Measurements from ENCODE around the gene PLEKHH3. TPM values are rescaled to one million over a fixed set of nuclear protein-coding genes. Genes with fewer than 3 reads are reported as not detected.
A peak's percentile ranks its signal among the peaks of the same experiment; 100 is the strongest.

The PLEKHH3 gene
- total RNA-seq, 6 experiments from 2014 or later: 8.1 to 23.7 (median 11.2) TPM

- Histone ChIP-seq H3K4me3 (peak overlapping the region; percentile 94 to 97 (median 97)), H3K4me1 (peaks cover 0 to 38% (median 9%) of the 10 kb centered on the region in 4 donors), H3K36me3 (peaks cover 0 to 28% (median 10%) of the 10 kb centered on the region in 4 donors), H3K27ac (peak overlapping the region; percentile 61 to 84 (median 76)), H3K9me3 (no peaks in the 10 kb centered on the region), H3K27me3 (no peaks in the 10 kb centered on the region)
- no peak for TF ChIP-seq POLR2A (IDR thresholded peaks at IDR 0.05)
- TF ChIP-seq, protein P1, sequence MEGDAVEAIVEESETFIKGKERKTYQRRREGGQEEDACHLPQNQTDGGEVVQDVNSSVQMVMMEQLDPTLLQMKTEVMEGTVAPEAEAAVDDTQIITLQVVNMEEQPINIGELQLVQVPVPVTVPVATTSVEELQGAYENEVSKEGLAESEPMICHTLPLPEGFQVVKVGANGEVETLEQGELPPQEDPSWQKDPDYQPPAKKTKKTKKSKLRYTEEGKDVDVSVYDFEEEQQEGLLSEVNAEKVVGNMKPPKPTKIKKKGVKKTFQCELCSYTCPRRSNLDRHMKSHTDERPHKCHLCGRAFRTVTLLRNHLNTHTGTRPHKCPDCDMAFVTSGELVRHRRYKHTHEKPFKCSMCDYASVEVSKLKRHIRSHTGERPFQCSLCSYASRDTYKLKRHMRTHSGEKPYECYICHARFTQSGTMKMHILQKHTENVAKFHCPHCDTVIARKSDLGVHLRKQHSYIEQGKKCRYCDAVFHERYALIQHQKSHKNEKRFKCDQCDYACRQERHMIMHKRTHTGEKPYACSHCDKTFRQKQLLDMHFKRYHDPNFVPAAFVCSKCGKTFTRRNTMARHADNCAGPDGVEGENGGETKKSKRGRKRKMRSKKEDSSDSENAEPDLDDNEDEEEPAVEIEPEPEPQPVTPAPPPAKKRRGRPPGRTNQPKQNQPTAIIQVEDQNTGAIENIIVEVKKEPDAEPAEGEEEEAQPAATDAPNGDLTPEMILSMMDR (IDR thresholded peaks at IDR 0.05): no peak
- intact Hi-C loops (cut with DNase I): no loop called here
- DNase-seq: peak in 1 of 3 donors; percentile 76
- no peak for ATAC-seq
- 1% methylated on average over 12 of the region's 27 CpGs for WGBS (ENCODE audit: insufficient coverage, low coverage, low lambda C conversion rate, missing lambda C conversion rate)
Observed at GRCh38 chr17:42675348-42675964, 1.3 kb downstream of the PLEKHH3 start.

- ATAC-seq (no peak), DNase-seq (no peak)
- Histone ChIP-seq H3K9me3 (no peaks in the 10 kb centered on the region), H3K36me3 (peaks cover 0 to 32% (median 11%) of the 10 kb centered on the region in 4 donors), H3K4me3 (peak overlapping the region; percentile 94 to 97 (median 97)), H3K27ac (peak overlapping the region in 2 of 3 donors; percentile 61 to 84), H3K4me1 (peaks cover 0 to 36% (median 9%) of the 10 kb centered on the region in 4 donors), H3K27me3 (no peaks in the 10 kb centered on the region)
- intact Hi-C loops (cut with DNase I): no loop called here
- WGBS (ENCODE audit: insufficient coverage, low coverage, low lambda C conversion rate, missing lambda C conversion rate): 13% methylated on average over 5 of the region's 9 CpGs
- TF ChIP-seq POLR2A (IDR thresholded peaks at IDR 0.05): no peak
- TF ChIP-seq, protein P1 (IDR thresholded peaks at IDR 0.05): no peak
Observed at GRCh38 chr17:42674755-42675347, 1.9 kb downstream of the PLEKHH3 start.

- WGBS (ENCODE audit: insufficient coverage, low coverage, low lambda C conversion rate, missing lambda C conversion rate): no CpG with 5 or more reads among the region's 32 CpGs
- intact Hi-C loops (cut with DNase I): no loop called here
- H3K4me1 ChIP-seq: peaks cover 0 to 32% (median 6%) of the 10 kb centered on the region in 4 donors
- H3K36me3 ChIP-seq: peaks cover 0 to 38% (median 11%) of the 10 kb centered on the region in 4 donors
- no peaks in the 10 kb centered on the region for H3K27me3 ChIP-seq
- no peaks in the 10 kb centered on the region for H3K9me3 ChIP-seq
- peak overlapping the region in 1 of 3 donors; percentile 61 for H3K27ac ChIP-seq
- no peak for TF ChIP-seq POLR2A (IDR thresholded peaks at IDR 0.05)
- TF ChIP-seq, protein P1 (IDR thresholded peaks at IDR 0.05): peak; percentile 15 to 36 (median 28)
- peak overlapping the region in 2 of 3 donors; percentile 97 for H3K4me3 ChIP-seq
- ATAC-seq: no peak
- DNase-seq: no peak
Observed at GRCh38 chr17:42673885-42674754, 2.7 kb downstream of the PLEKHH3 start.

DNA sequence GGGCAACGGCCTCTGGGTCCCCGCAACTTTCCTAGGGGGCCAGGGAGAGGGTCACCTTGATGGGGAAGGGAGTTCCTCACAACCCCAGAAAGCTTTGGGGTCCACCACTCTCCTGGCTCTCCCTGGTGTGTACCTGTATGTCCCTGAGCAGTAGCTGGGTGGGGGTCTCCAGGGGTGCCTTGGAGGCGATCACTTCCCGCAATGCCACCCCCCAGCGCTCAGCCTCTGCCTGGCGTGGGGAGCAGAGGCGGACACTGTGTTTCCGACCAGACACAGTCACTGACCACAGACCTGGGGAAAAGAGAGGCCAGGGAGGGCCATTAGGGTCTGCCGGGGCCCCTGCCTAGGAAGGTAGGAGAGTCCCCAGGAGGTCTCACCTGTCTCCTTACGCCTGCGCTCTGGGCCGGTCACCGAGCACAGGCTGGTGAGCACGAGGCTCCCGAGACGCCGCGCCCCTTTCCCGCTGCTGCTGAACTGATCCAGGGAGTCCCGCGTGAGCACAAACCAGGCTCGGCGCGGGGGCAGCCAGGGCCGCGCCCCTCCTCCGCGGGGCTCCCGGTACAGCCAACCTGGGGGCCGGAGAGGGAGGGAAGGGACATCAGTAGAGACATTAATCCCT is 3.4 kb downstream of the PLEKHH3 start:
- no peaks in the 10 kb centered on the region for H3K27me3 ChIP-seq
- no peak overlapping the region for H3K27ac ChIP-seq
- H3K4me1 ChIP-seq: peaks cover 0 to 32% (median 5%) of the 10 kb centered on the region in 4 donors
- H3K36me3 ChIP-seq: peaks cover 0 to 39% (median 11%) of the 10 kb centered on the region in 4 donors
- WGBS (ENCODE audit: insufficient coverage, low coverage, low lambda C conversion rate, missing lambda C conversion rate): 60% methylated on average over 1 of the region's 30 CpGs
- ATAC-seq: no peak
- no peak overlapping the region for H3K4me3 ChIP-seq
- TF ChIP-seq, protein P1 (IDR thresholded peaks at IDR 0.05): no peak
- no peak for TF ChIP-seq POLR2A (IDR thresholded peaks at IDR 0.05)
- no peaks in the 10 kb centered on the region for H3K9me3 ChIP-seq
- intact Hi-C loops (cut with DNase I): no loop called here
- no peak for DNase-seq

Measured in right lobe of liver (tissue), 6 donors.